ENCODE measurements around the gene ACP2. TPM values are rescaled to one million over a fixed set of nuclear protein-coding genes. Genes with fewer than 3 reads are reported as not detected.

ACP2 gene
- total RNA-seq, 2 experiments from 2014 or later, result 19.3 to 21.5 TPM

GRCh38 chr11:47253660-47254059 is 5.0 kb upstream of the ACP2 start:
- ChIA-PET POLR2A (no interaction called here), CTCF (no interaction called here)

GRCh38 chr11:47251751-47252150 is 3.1 kb upstream of the ACP2 start:
- ChIA-PET POLR2A (interaction anchor here (0.6 kb wide), 1 partner anchor 10 kb away, joined by 5 read pairs; no protein-coding TSS in a partner anchor), CTCF (interaction anchor here (0.7 kb wide), 1 partner anchor 24 kb away, joined by 3 read pairs; no protein-coding TSS in a partner anchor)

- ChIA-PET POLR2A (interaction anchor here (1.4 to 2.2 kb wide), 3 partner anchors 10 to 36 kb away, joined by 4 to 12 read pairs (median 9); partner anchors contain the start of genes DDB2 and NR1H3), CTCF (interaction anchor here (1.1 to 1.8 kb wide), 5 partner anchors 10 to 96 kb away, joined by 3 to 16 read pairs (median 5); partner anchors contain the start of gene NR1H3)
Measured at GRCh38 chr11:47249378-47249715, 733 bp upstream of the ACP2 start.

GRCh38 chr11:47248304-47248663 is 330 bp downstream of the ACP2 start:
- POLR2A ChIA-PET, result interaction anchor here (0.8 to 2.2 kb wide), 6 partner anchors 11 to 34 kb away, joined by 3 to 12 read pairs (median 6); partner anchors contain the start of genes DDB2 and NR1H3
- CTCF ChIA-PET, result interaction anchor here (0.8 to 1.8 kb wide), 7 partner anchors 11 to 95 kb away, joined by 3 to 16 read pairs (median 5); partner anchors contain the start of genes DDB2, NR1H3 and PACSIN3

GRCh38 chr11:47247502-47247901 is 1.1 kb downstream of the ACP2 start:
- ChIA-PET POLR2A (interaction anchor here (0.9 to 2.2 kb wide), 4 partner anchors 12 to 33 kb away, joined by 3 to 12 read pairs (median 8); partner anchors contain the start of genes DDB2 and NR1H3), CTCF (interaction anchor here (0.7 kb wide), 1 partner anchor 65 kb away, joined by 3 read pairs; no protein-coding TSS in a partner anchor)

GRCh38 chr11:47245611-47246357 is 2.8 kb downstream of the ACP2 start:
- POLR2A ChIA-PET, result interaction anchor here (0.9 kb wide), 1 partner anchor 9 kb away, joined by 3 read pairs; no protein-coding TSS in a partner anchor
- CTCF ChIA-PET, result no interaction called here

- ChIA-PET POLR2A (no interaction called here), CTCF (no interaction called here)
Measured at GRCh38 chr11:47244448-47245350, 3.9 kb downstream of the ACP2 start.

GRCh38 chr11:47243454-47243853 is 5.2 kb downstream of the ACP2 start:
- ChIA-PET POLR2A (no interaction called here), CTCF (interaction anchor here (1.1 kb wide), 1 partner anchor 11 kb away, joined by 4 read pairs; no protein-coding TSS in a partner anchor)

GRCh38 chr11:47242596-47243192 is 5.9 kb downstream of the ACP2 start:
- ChIA-PET CTCF (interaction anchor here (1.1 kb wide), 1 partner anchor 10 kb away, joined by 4 read pairs; no protein-coding TSS in a partner anchor), POLR2A (interaction anchor here (1.1 to 1.2 kb wide), 3 partner anchors 18 to 22 kb away, joined by 3 read pairs; no protein-coding TSS in a partner anchor)

- POLR2A ChIA-PET, result interaction anchor here (0.7 to 1.2 kb wide), 5 partner anchors 9 to 27 kb away, joined by 3 to 4 read pairs (median 3); partner anchors contain the start of gene DDB2
- CTCF ChIA-PET, result interaction anchor here (0.8 to 1.3 kb wide), 2 partner anchors 8 to 12 kb away, joined by 3 read pairs; no protein-coding TSS in a partner anchor
Measured at GRCh38 chr11:47241841-47242301, 6.7 kb downstream of the ACP2 start.

GRCh38 chr11:47239852-47240251 is 8.8 kb downstream of the ACP2 start:
- CTCF ChIA-PET, result no interaction called here

GRCh38 chr11:47236482-47236881 is 12.1 kb downstream of the ACP2 start:
- ChIA-PET CTCF (no interaction called here), POLR2A (interaction anchor here (0.6 to 1.1 kb wide), 5 partner anchors 10 to 555 kb away, joined by 3 to 5 read pairs (median 3); no protein-coding TSS in a partner anchor)

More at GRCh38 chr11:47239852-47240251, 8.8 kb downstream of the ACP2 start:
- POLR2A ChIA-PET, result no interaction called here

- ChIA-PET POLR2A (interaction anchor here (1.2 kb wide), 2 partner anchors 13 to 21 kb away, joined by 3 read pairs; partner anchors contain the start of gene ACP2), CTCF (interaction anchor here (0.6 to 1.6 kb wide), 4 partner anchors 11 to 45 kb away, joined by 3 to 5 read pairs (median 4); no protein-coding TSS in a partner anchor)
Measured at GRCh38 chr11:47235163-47235562, 13.5 kb downstream of the ACP2 start.

- POLR2A ChIA-PET, result interaction anchor here (1.2 kb wide), 1 partner anchor 21 kb away, joined by 3 read pairs; no protein-coding TSS in a partner anchor
- CTCF ChIA-PET, result interaction anchor here (0.9 to 1.6 kb wide), 3 partner anchors 11 to 24 kb away, joined by 3 to 5 read pairs (median 4); no protein-coding TSS in a partner anchor
Measured at GRCh38 chr11:47234669-47235100, 13.9 kb downstream of the ACP2 start.

GRCh38 chr11:47233989-47234668 is 14.5 kb downstream of the ACP2 start:
- POLR2A ChIA-PET, result interaction anchor here (0.8 to 1.0 kb wide), 2 partner anchors 21 to 317 kb away, joined by 3 to 4 read pairs; no protein-coding TSS in a partner anchor

GRCh38 chr11:47233051-47233450 is 15.6 kb downstream of the ACP2 start:
- ChIA-PET CTCF (interaction anchor here (0.8 to 1.6 kb wide), 3 partner anchors 9 to 40 kb away, joined by 3 to 4 read pairs (median 3); no protein-coding TSS in a partner anchor), POLR2A (interaction anchor here (0.5 to 0.9 kb wide), 3 partner anchors 9 to 25 kb away, joined by 3 to 4 read pairs (median 3); no protein-coding TSS in a partner anchor)

More at GRCh38 chr11:47233989-47234668, 14.5 kb downstream of the ACP2 start:
- CTCF ChIA-PET, result interaction anchor here (0.9 to 1.6 kb wide), 4 partner anchors 8 to 25 kb away, joined by 3 to 5 read pairs (median 4); no protein-coding TSS in a partner anchor

- CTCF ChIA-PET, result no interaction called here
- POLR2A ChIA-PET, result interaction anchor here (0.7 kb wide), 1 partner anchor 49 kb away, joined by 3 read pairs; no protein-coding TSS in a partner anchor
Measured at GRCh38 chr11:47229161-47229560, 19.5 kb downstream of the ACP2 start.
